NCI-H1417 (cell line): ENCODE results near the gene RTEL1.
"Not testable (repeated sequence)": the region's sequence is repeated elsewhere in the genome, so short reads cannot be mapped to it uniquely, and the experiment has no call there.

Source experiments
- DNase-seq, 3 experiments: peaks; one replicate each; lab custom pipeline; 2025; lab: John Stamatoyannopoulos, UW

RTEL1 gene

DNA sequence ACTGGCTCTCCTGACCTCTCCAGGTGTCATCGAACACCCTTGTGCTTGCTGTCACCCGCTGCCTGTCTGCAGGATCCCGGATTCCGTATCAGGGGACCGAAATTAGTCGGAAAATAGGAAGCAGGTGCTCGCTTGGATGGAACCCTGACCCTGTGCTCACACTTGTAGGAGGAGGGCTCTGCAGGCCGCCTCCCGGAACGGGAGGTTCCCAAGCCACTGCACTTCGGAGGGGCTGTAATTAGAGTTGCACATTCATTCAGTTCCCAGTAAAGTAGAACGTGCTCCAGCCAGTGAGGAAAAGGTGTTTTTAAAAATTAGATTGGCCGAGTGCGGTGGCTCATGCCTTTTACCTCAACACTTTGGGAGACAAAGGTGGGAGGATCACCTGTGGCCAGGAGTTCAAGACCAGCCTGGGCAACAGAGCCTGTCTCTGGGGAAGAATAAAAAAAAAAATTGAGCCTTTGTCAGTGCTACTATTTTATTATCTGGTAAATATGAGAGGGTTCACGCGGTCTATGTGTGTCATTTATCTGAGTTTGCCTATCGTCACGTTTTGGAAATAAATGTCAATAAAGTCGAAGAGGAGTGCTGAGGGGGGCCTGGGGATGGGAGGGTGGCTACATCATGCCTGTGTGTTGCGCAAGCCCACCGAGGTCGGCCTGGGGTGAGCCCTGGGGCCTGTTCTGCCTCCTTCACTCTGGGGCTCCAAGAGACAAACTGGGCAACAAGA, 29.7 kb upstream of the RTEL1 start:
- DNase-seq, result peak; percentile 80 to 89 (median 84)

DNA sequence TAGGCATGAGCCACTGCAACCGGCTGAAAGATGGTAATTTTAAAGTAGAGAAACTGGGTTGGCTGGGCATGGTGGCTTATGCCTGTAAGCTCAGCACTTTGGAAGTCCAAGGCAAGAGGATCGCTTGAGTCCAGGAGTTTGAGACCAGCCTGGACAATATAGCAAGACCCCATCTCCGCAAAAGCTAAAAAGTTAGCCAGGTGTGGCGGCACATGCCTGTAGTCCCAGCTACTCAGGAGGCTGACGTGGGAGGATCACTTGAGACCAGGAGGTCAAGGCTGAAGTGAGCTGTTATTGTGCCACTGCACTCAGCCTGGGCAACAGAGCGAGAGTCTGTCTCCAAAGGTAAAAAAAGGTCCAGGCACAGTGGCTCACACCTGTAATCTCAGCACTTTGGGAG, 27.2 kb upstream of the RTEL1 start:
- DNase-seq, result not testable (repeated sequence)

DNA sequence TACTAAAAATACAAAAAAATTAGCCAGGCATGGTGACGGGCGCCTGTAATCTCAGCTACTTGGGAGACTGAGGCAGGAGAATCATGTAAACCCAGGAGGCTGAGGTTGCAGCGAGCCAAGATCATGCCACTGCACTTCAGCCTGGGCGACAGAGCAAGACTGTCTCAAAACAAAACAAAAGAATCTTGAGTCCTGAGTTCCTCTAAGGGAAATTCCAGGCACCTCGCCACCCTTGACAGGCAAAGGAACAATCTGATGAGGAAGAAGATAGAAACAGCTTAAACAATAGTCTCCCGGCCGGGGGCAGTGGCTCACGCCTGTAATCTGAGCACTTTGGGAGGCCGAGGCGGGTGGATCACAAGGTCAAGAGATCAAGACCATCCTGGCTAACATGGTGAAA, 26.7 kb upstream of the RTEL1 start:
- DNase-seq, result not testable (repeated sequence)

DNA sequence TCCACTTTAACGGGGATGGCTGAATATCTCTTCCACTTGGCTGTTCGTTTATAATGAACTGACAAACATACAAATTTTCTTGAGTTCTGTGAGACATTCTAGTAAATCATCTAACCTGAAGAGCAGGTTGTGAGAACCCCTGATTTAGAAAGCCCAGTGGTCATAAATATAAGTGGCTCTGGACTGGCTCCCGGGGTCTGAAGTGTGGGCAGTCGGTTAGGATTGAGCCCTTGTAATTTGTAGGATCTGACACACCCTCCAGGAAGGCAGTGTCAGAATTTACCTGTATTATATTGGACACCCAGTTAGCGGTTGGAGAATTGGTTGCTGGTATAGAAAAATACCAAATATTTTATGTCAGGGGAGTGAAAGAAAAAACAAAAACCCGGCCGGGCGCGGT, 24.4 kb upstream of the RTEL1 start:
- no peak for DNase-seq

DNA sequence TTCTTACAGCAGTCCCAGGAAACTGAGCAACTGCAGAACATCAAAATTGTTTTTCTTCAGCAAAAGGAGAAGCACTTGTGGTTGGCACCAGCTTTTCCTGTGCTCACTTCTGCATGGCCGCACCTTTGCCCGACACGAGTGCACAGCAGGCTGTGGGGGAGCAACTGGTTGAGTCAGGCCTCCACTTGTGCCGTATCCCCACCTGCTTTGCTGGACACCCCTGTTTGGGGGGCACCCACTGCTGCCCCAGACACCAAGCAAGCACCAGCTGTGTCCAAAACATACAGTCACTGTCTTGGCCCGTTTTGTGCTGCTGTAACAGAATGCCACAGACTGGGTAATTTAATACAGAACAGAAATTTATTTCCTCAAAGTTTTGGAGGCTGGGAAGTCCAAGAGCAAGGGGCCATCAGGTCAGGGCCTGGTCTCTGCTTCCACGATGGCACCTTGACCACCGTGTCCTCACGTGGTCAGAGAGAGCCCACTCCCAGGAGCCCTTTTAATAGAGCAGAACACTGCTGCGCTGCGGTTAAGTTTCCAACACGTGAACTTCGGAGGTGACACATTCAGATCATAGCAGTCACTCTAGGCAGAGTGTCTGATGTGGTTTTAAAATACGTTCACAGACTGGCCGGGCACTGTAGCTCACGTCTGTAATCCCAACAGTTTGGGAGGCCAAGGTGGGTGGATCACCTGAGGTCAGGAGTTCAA, 22.5 kb upstream of the RTEL1 start:
- no peak for DNase-seq

DNA sequence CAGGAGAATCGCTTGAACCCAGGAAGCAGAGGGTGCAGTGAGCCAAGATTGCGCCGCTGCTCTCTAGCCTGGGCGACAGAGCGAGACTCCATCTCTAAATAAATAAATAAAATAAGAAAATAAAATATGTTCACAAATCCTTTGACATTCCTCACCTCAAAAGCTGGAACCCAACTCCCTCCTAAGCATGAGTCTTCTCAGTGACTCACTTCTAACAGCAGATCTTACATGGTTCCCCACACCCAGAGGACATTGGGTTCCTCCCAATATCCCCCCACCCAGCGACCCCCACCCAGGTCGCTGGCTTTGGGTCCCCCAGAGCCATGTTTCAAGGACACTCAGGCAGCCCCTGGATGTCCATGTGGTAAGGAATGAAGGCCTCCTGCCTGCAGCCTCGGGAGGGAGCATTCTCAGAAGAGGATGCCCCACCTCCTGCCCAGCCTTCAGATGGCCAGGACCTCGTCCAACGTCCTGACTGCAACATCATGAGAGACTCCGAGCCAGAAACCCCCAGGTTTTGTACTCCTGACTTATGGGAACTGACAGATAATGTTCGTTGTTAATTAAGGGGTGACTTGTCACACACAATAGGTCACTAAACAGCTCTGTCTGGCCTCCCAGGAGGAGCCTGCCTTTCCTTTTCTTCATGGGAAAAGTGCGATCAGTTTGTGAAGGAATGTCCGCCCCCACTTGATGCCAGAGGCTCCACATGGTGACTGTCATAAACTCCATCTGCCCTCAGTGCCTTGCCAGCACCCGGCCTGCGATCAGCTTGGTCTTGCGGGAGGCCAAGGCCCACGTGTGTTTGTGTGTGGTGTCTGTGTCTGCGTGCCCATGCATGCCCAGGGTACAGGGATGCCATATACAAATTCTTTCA, 21.1 kb upstream of the RTEL1 start:
- no peak for DNase-seq

DNA sequence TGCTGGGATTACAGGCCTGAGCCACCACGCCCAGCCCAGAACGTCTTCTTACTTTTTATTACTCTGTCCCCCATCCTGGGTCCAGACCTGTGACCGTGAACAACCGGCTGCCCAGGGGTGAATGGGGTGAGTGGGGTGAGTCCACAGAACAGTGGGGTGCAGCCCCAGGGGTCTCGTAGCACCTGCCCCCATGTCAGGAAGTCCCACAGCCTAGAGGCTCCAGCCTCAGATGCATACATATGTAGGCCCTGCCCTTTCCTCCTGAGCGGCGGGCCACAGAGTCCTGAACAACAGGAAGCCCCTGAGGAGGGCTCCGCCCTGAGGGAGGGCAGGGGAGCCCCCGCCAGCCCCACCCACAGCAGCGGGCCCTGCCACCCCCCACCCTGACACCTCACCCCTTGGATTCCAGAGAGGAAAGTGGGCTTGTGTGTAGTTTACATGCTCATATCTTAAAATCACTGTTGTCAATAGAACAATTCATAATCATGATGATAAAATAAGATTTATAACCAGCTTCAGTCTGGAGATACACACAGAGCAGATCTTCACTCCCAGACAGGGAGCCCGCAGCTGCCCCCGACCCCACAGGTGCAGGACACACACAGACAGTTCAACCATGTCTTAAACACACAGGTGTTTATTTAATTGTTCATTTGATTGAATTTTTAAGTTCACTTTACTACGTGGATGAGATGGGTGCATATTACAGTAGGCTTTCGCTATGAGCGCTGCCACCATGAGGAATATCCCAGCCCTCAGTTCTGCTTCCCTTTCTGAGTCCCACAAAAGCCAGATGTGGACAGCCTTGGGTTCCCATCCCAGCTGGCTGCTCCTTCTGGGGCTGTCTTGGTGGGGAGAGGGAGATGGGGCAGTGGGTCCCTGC, 18.8 kb upstream of the RTEL1 start:
- no peak for DNase-seq

DNA sequence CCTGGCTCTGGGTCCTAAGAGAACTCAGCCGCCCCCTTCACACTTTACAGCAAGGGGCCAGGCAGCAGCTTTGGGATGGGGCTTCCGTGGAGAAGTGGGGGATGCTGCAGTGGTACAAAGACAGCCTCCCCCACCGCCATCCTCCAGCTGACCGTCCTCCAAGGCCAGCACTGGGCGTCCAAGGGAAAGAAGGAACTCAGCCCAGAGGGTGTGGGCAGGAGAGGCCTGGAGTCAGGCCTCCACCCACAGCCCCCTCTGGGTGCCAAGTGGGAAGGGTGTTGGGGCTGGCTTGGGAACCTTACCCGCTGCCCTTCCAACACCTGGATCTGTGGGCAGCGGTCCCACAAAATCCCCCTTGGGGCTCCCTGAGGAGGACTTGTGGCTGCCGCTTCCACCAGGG, 18.0 kb upstream of the RTEL1 start:
- no peak for DNase-seq

DNA sequence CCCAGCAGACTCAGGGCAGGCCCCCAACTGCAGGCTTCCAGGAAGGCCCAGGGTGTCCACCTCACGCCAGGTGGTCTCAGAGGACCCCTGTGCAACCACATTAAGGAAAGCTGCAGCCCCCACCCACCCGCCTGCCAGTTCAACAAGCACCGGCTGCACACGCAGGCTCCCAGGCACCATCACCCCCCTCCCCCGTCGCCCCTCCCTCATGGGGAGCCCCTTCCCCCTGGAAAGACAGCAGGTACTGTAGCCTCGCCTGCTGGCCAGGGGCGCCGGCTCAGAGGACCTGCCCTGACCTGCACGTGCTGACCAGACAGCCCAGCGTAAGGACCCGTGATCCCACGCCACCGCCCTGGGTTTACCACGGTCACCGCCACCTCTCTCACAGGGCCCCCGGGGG, 17.4 kb upstream of the RTEL1 start:
- not testable (repeated sequence) for DNase-seq

DNA sequence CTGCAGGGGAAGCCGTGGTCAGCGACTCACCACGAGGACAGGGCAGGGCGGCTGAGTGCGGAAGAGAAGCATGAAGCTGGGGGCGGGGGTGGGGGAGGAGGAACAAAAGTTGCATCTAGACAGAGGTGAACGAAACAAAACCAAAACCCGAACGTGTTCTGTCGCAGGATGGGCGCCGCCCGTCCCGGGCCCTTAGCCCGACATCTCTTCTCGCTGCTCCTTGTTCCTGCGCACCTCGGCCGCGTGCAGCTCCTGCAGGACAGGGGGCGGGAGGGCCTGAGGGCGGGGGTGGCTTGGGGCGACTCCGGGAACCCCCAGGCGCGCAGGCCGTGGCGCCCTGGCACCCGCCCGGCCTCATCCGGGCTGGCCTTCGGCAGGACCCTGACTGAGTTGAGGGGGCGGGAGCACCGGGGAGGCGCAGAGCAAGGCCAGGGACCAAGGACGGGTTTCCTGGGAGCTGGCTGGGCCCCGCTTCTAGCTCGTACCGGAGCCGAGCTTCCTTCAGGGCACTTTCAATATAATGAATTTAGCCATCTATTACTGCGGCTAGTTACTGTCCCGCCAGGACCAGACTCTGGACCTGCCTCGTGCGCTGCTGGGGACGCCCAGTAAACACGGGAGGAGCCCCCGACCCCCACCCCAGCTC, 16.8 kb upstream of the RTEL1 start:
- peak in 1 of 3 experiments; percentile 24 for DNase-seq

DNA sequence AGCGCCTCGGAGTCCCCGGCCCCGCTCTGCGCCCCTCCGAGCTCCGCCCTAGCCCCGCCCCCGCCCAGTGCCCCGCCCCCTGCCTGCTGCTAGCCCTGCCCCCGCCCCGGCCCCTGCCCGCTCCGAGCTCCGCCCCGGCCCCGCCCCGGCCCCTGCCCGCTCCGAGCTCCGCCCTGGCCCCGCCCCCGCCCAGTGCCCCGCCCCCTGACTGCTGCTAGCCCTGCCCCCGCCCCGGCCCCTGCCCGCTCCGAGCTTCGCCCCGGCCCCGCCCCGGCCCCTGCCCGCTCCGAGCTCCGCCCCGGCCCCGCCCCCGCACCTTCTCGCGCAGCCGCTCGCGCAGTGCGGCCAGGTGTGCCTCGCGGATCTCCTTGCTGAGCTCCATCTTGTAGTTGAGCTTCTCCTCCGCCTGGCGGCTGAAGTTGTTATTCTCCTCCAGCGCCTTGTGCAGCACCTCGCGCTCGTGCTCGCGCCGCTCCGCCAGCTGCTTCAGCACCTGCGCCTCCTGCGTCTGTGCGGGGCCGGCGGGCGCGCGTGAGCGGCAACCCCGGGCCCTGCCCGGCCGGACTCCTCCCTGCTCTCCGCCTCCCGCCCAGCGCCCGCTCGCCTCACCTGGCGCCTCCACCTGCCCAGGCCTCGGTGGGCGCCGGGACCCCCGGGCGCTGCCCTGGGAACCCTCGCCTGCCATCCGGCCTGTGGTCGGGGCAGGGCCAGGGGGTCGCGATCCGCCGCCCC, 16.2 kb upstream of the RTEL1 start:
- peak; percentile 93 to 98 (median 94) for DNase-seq

DNA sequence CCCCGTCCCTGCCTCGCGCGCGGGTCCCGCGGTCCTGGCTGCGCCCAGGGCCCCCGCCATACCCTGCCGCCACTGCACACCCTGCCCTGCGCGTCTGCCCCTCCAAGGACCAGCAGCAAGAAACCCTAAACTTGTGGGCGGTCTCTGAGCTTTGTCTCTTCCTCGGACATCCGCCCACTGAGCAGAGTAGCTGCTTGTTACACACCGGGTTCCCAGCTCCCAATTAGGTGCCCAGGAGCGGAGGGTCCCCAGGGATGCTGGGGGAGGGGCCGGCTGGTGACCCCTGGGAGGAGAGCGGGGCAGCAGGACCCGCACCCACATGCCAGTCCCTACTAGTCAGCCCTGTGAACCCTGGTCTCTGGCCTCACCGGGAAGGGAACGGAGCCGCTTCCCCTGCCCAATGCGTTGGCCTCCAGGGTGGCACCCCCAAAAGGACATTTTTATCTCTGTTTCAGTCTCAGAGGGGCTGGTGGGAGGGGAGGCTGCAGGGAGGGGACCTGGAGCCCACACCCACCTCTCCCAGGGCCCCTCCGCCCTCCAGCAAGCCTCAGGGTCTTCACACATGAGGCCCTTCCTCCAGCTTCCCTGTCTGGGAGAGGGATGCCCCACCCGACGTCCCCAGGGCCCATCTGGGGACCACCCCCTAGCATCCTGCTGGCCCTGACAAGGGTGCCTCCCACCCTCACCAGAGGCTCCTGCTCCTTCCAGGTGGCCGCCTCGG, 15.4 kb upstream of the RTEL1 start:
- peak in 2 of 3 experiments; percentile 34 to 58 for DNase-seq

DNA sequence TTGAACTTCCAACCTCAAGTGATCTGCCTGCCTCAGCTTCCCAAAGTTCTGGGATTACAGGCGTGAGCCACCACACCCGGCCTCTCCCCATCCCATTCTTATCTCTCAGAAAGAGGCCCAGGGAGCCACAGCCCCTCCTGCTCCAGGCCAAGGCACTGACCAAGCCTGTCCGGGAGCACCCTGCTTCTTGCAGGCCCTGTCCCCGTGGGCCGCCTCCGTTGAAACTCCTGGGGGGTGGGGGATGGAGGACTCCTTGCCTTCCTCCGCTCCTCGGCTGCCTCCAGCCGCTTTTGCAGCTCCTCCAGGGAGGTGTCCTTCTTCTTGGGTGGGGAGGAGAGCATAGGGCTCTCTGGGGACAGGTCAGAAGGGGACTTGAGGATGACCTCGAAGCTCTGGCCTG, 14.6 kb upstream of the RTEL1 start:
- no peak for DNase-seq

DNA sequence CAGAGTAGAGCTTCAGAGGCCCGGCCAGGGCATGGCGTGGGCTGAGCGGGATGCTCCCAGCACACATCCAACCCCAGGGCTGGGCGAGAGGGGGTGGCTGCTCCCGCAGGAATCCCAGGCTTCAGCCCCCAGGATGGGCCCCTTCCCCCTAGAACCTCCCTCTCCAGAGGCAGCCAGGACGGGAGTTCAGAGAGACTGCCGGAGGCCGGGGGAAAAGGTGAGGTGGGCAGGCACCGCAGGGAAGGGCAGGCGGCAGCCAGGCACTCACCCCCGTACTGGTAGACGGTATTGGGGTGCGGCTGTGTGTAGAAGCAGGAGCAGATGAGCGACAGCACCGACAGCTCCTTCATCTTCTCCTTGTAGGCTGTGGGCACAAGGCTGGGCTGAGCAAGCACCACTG, 14.2 kb upstream of the RTEL1 start:
- DNase-seq, result no peak

DNA sequence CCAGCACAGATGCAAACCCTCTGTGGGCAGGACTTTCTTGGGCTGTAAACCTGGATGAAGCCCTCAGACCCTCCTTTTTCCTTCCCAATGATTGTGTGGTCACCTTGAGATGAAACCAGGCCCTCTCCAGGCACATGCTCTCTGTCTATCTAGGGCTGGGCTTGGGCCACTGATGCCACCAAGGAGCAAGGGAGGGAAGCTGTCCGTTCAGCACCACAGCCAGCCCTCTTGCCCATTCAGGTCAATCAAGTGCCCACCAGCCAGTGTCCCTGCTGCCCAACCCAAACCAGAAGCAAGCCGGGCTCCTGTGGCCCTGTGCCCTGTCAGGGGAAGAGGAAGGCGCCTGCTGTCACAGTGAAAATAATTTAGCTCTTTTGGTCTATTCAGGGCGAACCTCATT, 12.9 kb upstream of the RTEL1 start:
- DNase-seq, result no peak

DNA sequence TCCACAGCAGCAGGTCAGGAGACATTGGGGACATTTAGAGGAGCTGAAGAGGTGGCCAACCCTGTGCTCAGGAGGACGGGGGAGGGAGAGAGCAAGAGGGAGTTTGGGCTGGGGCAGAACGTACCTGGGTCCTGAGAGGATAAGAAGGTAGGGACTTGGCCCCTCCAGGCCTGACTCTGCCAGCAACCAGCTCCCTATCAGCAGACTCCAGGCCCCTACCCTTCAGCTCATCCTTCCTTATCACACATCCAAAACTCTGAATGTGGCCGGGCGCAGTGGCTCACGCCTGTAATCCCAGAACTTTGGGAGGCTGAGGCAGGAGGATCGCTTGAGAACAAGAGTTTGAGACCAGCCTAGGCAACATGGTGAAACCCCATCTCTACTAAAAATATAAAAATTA, 9.9 kb upstream of the RTEL1 start:
- DNase-seq, result no peak

DNA sequence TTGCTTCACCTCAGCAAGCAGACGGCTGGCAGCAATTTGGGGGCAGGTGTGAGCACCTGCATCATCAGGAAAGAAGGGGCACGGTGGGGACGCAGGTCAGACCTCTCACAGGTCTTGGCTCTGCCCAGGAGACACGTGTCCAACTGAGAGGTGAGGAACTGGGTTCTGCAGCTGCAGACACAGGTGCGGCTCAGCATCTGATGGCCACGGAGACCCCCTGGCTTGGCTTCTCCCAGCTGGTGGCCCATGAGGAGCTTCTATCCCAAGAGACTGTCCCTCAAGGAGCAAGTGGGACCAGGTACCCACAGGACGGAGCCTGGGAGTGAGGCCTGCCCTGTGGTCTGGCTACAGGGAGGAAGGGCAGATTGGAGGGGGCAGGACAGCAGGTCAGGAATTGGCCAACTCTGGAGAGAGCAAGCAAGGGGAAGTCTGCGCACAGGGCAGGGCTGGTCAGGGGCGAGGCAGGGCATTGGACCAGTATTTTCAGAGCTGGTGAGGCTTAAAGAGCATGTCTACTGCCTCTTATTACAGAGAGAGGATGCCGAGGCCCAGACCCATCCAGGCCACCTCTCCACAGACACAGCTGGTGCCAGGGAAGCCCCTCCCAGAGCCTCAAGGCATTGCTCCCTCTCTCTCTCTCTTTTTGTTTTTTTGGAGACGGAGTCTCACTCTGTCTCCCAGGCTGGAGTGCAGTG, 9.1 kb upstream of the RTEL1 start:
- DNase-seq, result peak in 2 of 3 experiments; percentile 30 to 58

DNA sequence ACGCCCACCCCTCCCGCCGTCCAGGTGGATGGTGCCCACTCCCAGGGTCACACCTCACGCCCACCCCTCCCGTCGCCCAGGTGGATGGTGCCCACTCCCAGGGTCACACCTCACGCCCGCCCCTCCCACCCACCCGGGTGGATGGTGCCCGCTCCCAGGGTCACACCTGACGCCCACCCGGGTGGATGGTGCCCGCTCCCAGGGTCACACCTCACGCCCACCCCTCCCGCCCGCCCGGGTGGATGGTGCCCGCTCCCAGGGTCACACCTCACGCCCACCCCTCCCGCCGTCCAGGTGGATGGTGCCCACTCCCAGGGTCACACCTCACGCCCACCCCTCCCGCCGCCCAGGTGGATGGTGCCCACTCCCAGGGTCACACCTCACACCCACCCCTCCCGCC, 7.6 kb upstream of the RTEL1 start:
- not testable (repeated sequence) for DNase-seq

DNA sequence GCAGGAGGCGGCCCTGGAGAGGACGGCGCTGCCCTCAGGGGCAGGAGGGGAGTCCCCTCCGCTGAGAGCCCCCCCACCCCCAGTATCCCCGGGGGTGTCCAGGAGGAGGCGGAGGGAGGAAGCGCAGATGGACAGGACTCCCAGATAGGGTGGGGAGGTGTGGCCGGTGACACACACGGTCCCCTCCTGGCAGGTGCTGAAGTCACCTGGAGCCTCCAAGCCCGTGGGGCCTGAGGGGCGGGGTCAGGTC, 6.2 kb upstream of the RTEL1 start:
- peak in 1 of 3 experiments; percentile 64 for DNase-seq
